Tibial artery (tissue), 4 donors: ENCODE results near the gene ATP1B2.

Experiments used
- DNase-seq, 2 donors: peaks; one replicate each; pipeline ENCODE4 v3.0.0-alpha.2; 2019
- H3K27ac ChIP-seq, 2 donors: fragments of 200-600 bp; sonication (generic) in 1 of 2; 1 replicate in 1 of 2; 2 replicates in 1 of 2; pipeline ENCODE4 v1.5.1; 2018 to 2019; ENCODE audit warnings: mild to moderate bottlenecking in 1 of 2
- H3K27me3 ChIP-seq, 2 donors: fragments of 200-600 bp; sonication (generic) in 1 of 2; one replicate each; pipeline versions ENCODE4 v1.5.1 to v1.6.0; 2016 to 2019
- H3K36me3 ChIP-seq, 3 donors: fragments of 200-600 bp; sonication (generic) in 2 of 3; one replicate each; pipeline ENCODE4 v1.5.1; 2016 to 2019; ENCODE audit warnings: mild to moderate bottlenecking in 2 of 3
- H3K4me1 ChIP-seq, 4 donors: fragments of 200-600 bp; sonication (generic) in 2 of 4; 1 replicate in 3 of 4; 2 replicates in 1 of 4; pipeline ENCODE4 v1.5.1; 2016 to 2019
- H3K4me3 ChIP-seq, 2 donors: fragments of 200-600 bp; sonication (generic) in 1 of 2; 1 replicate in 1 of 2; 2 replicates in 1 of 2; pipeline ENCODE4 v1.5.1; 2018 to 2019; ENCODE audit warnings: mild to moderate bottlenecking in 2 of 2
- H3K9me3 ChIP-seq, 3 donors: fragments of 200-600 bp; sonication (generic) in 1 of 3; one replicate each; pipeline ENCODE4 v1.5.1; 2016 to 2019
- intact Hi-C: fragments of 100-400 bp; cut with DNase I; formaldehyde crosslinking; loops from one replicate; pipeline ENCODE4 v1.15.0; 2023; ENCODE audit warnings: low total_unique reads
- TF ChIP-seq, protein P1 (sequence below), 2 experiments: fragments of 200-600 bp in 1 of 2; fragments of 450-650 bp in 1 of 2; IDR thresholded peaks; one replicate each; pipeline ENCODE4 v1.5.1; 2017 to 2019; ENCODE audit warnings: antibody characterized with exemption in 2 of 2, mild to moderate bottlenecking in 1 of 2, moderate library complexity in 1 of 2

The ATP1B2 gene

DNA sequence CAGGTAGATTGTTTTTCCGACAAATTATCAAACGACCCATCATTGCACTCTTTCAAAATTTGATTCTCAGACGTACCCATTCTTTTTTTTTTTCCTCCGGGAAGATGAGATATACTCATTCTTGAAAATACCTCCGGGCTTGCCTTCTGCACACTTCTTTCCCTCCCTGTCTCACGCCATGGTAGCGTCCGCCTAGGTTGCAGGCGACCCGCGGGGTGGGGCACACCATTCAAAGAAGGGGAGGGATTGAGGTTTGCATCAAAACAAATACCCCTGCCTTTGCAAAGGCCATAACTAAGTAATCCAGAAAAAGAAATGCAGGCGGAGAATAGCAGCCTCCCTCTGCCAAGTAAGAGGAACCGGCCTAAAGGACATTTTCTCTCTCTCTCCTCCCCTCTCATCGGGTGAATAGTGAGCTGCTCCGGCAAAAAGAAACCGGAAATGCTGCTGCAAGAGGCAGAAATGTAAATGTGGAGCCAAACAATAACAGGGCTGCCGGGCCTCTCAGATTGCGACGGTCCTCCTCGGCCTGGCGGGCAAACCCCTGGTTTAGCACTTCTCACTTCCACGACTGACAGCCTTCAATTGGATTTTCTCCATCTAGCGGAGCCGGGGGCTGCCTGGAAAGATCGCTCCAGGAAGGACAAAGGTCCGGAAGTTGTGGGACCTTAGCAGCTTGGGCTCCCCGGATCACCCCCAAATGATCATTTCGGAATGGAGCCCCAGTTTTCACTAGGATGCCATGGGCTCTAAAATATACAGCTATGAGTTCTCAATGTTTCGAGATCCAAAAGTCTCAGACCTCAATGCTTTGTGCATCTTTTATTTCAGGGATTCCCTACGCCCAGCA is 35.7 kb downstream of the ATP1B2 start:
- TF ChIP-seq, protein P1, sequence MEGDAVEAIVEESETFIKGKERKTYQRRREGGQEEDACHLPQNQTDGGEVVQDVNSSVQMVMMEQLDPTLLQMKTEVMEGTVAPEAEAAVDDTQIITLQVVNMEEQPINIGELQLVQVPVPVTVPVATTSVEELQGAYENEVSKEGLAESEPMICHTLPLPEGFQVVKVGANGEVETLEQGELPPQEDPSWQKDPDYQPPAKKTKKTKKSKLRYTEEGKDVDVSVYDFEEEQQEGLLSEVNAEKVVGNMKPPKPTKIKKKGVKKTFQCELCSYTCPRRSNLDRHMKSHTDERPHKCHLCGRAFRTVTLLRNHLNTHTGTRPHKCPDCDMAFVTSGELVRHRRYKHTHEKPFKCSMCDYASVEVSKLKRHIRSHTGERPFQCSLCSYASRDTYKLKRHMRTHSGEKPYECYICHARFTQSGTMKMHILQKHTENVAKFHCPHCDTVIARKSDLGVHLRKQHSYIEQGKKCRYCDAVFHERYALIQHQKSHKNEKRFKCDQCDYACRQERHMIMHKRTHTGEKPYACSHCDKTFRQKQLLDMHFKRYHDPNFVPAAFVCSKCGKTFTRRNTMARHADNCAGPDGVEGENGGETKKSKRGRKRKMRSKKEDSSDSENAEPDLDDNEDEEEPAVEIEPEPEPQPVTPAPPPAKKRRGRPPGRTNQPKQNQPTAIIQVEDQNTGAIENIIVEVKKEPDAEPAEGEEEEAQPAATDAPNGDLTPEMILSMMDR (IDR thresholded peaks at IDR 0.05): no peak
- Histone ChIP-seq H3K9me3 (no peaks in the 10 kb centered on the region), H3K27me3 (no peaks in the 10 kb centered on the region), H3K4me1 (peaks cover 0 to 33% (median 21%) of the 10 kb centered on the region in 4 donors), H3K4me3 (peak overlapping the region; percentile 82 to 87), H3K27ac (peak overlapping the region; percentile 93 to 94), H3K36me3 (no peaks in the 10 kb centered on the region)
- intact Hi-C loops: loop anchor here (5.0 kb wide), 1 partner anchor 59 kb away; the partner anchor contains the start of gene SAT2
- DNase-seq: peak; percentile 75 to 88

- DNase-seq: peak; percentile 90 to 94
- Histone ChIP-seq H3K9me3 (no peaks in the 10 kb centered on the region), H3K27me3 (no peaks in the 10 kb centered on the region), H3K4me3 (peak within 1 kb of the TSS; percentile 82 to 87), H3K36me3 (no peaks in the 10 kb centered on the region), H3K4me1 (peaks cover 0 to 33% (median 21%) of the 10 kb centered on the region in 4 donors), H3K27ac (peak within 1 kb of the TSS; percentile 93 to 94)
- intact Hi-C loops: loop anchor here (5.0 kb wide), 1 partner anchor 60 kb away; the partner anchor contains the start of gene SAT2
- TF ChIP-seq, protein P1 (IDR thresholded peaks at IDR 0.05): no peak
These were observed 36.6 kb downstream of the ATP1B2 start, which contains the start of gene TP53 for GRCh38 chr17:7687072-7687907. Gene TP53 (minus strand): TSS chr17:7687490. CDS start chr17:7676594, 10,896 bp downstream.

DNA sequence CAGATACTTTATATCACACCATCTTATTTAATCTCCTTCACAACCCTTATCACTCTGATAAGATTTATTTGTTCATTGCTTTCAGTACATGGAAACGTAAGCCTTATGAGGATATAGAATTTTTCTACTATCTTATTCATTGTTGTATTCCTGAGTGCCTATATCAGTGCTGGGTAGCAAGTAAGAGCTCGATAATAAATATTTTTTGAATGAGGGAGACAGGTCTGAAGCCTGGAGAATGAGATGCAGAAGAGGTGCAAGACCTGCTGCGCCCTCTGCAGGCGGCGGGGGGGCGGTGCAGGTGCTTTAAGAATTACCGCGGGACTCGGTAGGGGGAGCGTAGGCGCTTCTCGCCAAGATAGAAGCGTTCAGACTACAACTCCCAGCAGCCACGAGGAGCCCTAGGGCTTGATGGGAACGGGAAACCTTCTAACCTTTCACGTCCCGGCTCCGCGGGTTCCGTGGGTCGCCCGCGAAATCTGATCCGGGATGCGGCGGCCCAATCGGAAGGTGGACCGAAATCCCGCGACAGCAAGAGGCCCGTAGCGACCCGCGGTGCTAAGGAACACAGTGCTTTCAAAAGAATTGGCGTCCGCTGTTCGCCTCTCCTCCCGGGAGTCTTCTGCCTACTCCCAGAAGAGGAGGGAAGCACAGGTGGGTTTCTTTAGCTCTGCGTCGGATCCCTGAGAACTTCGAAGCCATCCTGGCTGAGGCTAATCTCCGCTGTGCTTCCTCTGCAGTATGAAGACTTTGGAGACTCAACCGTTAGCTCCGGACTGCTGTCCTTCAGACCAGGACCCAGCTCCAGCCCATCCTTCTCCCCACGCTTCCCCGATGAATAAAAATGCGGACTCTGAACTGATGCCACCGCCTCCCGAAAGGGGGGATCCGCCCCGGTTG is 37.4 kb downstream of the ATP1B2 start, which contains the start of gene WRAP53:
Gene WRAP53, plus strand, starts transcription at position 570 of the 900 bp plus-strand sequence. Its CDS starts 172 bp downstream, at position 742.
- DNase-seq: peak; percentile 99
- peak within 1 kb of the TSS; percentile 93 to 94 for H3K27ac ChIP-seq
- intact Hi-C loops: loop anchor here (5.0 kb wide), 1 partner anchor 61 kb away; the partner anchor contains the start of gene SAT2
- H3K27me3 ChIP-seq: no peaks in the 10 kb centered on the region
- TF ChIP-seq, protein P1 (IDR thresholded peaks at IDR 0.05): peak; percentile 97 to 99
- no peaks in the 10 kb centered on the region for H3K9me3 ChIP-seq
- peak within 1 kb of the TSS; percentile 82 to 87 for H3K4me3 ChIP-seq
- no peaks in the 10 kb centered on the region for H3K36me3 ChIP-seq
- peaks cover 0 to 33% (median 21%) of the 10 kb centered on the region in 4 donors for H3K4me1 ChIP-seq

GRCh38 chr17:7688808-7689316 is 38.1 kb downstream of the ATP1B2 start:
- Histone ChIP-seq H3K36me3 (no peaks in the 10 kb centered on the region), H3K9me3 (no peaks in the 10 kb centered on the region), H3K27me3 (no peaks in the 10 kb centered on the region), H3K4me1 (peaks cover 0 to 32% (median 20%) of the 10 kb centered on the region in 4 donors), H3K4me3 (peak overlapping the region; percentile 82 to 87), H3K27ac (peak overlapping the region; percentile 66 to 94)
- intact Hi-C loops: loop anchor here (5.0 kb wide), 1 partner anchor 62 kb away; the partner anchor contains the start of gene SAT2
- DNase-seq: no peak
- TF ChIP-seq, protein P1 (IDR thresholded peaks at IDR 0.05): no peak
